LNCaP clone FGC (cell line): ENCODE measurements around the gene NEDD8.
"Not testable (repeated sequence)": the region's sequence is repeated elsewhere in the genome, so short reads cannot be mapped to it uniquely, and the experiment has no call there.

ENCODE experiments used
- DNase-seq: peaks from one replicate; pipeline ENCODE4 v3.0.0-alpha.2; 2011; ENCODE audit warnings: low read depth
- H3K4me3 ChIP-seq: 2 replicates; pipeline ENCODE4 v1.5.1; 2011; ENCODE audit warnings: mild to moderate bottlenecking, low read depth, low read length, control low read depth
- CTCF ChIP-seq: IDR thresholded peaks from 2 replicates; pipeline ENCODE4 v1.5.1; 2012; ENCODE audit warnings: mild to moderate bottlenecking; ENCODE audit not compliant: control insufficient read depth, insufficient read depth; ENCODE audit errors: extremely low read depth

The NEDD8 gene

GRCh38 chr14:24212924-24213865, 19.0 kb downstream of the NEDD8 start, which contains the start of gene CHMP4A:
CHMP4A (minus strand) TSS chr14:24213488; CDS start chr14:24213439, 49 bp downstream.
- no peak for TF ChIP-seq CTCF
- peak within 1 kb of the TSS; percentile 64 for H3K4me3 ChIP-seq
- peak; percentile 74 for DNase-seq

- H3K4me3 ChIP-seq = no peak overlapping the region
- no peak for TF ChIP-seq CTCF
- DNase-seq = no peak
Observed at GRCh38 chr14:24211311-24211710, 20.9 kb downstream of the NEDD8 start.

- no peak overlapping the region for H3K4me3 ChIP-seq
- no peak for TF ChIP-seq CTCF
Observed at GRCh38 chr14:24207625-24208024, 24.5 kb downstream of the NEDD8 start.

DNA sequence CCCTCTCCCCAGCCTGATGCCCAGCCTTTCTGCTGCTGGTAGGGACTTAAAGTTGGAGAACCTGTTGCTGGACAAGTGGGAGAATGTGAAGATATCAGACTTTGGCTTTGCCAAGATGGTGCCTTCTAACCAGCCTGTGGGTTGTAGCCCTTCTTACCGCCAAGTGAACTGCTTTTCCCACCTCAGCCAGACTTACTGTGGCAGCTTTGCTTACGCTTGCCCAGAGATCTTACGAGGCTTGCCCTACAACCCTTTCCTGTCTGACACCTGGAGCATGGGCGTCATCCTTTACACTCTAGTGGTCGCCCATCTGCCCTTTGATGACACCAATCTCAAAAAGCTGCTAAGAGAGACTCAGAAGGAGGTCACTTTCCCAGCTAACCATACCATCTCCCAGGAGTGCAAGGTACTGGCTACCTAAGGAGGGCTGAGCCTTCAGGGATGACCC, 25.0 kb downstream of the NEDD8 start:
- no peak for TF ChIP-seq CTCF
- H3K4me3 ChIP-seq = no peak overlapping the region
- DNase-seq = no peak

More at GRCh38 chr14:24207625-24208024, 24.5 kb downstream of the NEDD8 start:
- no peak for DNase-seq

- DNase-seq = no peak
- no peak overlapping the region for H3K4me3 ChIP-seq
- TF ChIP-seq CTCF = no peak
Observed at GRCh38 chr14:24206260-24207103, 25.7 kb downstream of the NEDD8 start.

GRCh38 chr14:24204163-24205146, 27.7 kb downstream of the NEDD8 start:
- TF ChIP-seq CTCF = no peak
- no peak for DNase-seq
- no peak overlapping the region for H3K4me3 ChIP-seq

DNA sequence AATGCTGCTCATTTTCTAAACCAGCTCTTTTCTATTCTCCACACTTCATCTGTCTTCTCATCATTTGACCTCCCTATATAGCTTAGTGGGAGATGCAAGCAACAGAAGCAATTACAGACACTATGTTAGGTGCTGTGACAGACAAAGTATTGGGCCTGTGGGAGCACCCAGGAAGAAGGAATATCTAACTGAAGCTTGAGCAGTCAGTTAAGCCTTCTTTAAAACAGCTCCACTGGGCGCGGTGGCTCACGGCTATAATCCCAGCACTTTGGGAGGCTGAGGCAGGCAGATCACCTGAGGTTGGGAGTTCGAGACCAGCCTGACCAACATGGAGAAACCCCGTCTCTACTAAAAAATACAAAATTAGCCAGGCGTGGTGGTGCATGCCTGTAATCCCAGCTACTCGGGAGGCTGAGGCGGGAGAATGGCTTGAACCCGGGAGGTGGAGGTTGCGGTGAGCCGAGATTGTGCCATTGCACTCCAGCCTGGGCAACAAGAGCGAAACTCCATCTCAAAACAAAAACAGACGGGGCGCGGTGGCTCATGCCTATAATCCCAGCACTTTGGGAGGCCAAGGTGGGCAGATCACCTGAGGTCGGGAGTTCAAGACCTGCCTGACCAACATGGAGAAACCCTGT, 28.8 kb downstream of the NEDD8 start:
- H3K4me3 ChIP-seq, DNase-seq: not testable (repeated sequence)

GRCh38 chr14:24202538-24202937, 29.6 kb downstream of the NEDD8 start:
- DNase-seq, H3K4me3 ChIP-seq: not testable (repeated sequence)
